GM18505 (cell line): ENCODE measurements around the gene IL4I1.

Source experiments
- ATAC-seq: cut with Tn5 transposase; IDR thresholded peaks from one replicate; pipeline ENCODE4 v1.9.1; 2021; ENCODE audit not compliant: unreplicated experiment
- POLR2A ChIP-seq: IDR thresholded peaks from 4 replicates; pipeline ENCODE4 v1.6.1; 2011; ENCODE audit warnings: borderline replicate concordance; ENCODE audit not compliant: insufficient read depth, insufficient read length; ENCODE audit errors: extremely low read depth

Gene IL4I1

GRCh38 chr19:49894879-49895565 is 1.7 kb downstream of the IL4I1 start:
- TF ChIP-seq POLR2A = peak; percentile 36
- ATAC-seq = no peak

GRCh38 chr19:49894011-49894664 is 2.5 kb downstream of the IL4I1 start:
- peak; percentile 35 for TF ChIP-seq POLR2A

GRCh38 chr19:49892716-49893115 is 4.0 kb downstream of the IL4I1 start:
- ATAC-seq = no peak

More at GRCh38 chr19:49894011-49894664, 2.5 kb downstream of the IL4I1 start:
- ATAC-seq = no peak

DNA sequence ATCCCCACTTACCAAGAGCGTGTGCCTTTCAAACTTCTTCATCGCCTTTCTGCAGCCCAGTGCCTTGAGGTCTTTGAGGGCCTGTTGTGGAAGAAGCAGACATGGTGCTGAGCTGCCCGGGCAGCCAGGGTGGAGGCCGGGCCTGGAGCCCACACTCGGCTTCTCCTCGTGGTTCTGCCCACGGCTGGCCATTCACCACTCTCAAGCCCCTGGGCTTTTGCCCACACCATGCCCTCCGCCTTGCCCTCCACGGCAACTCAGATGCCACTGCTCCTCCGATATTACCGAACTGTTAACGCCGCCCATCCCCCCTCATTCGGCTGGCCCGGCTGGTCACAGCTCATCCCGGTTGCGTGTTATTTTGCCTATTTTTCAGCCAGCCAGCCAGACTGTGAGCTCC is 5.3 kb downstream of the IL4I1 start:
- TF ChIP-seq POLR2A = no peak
- ATAC-seq = no peak

More at GRCh38 chr19:49892716-49893115, 4.0 kb downstream of the IL4I1 start:
- TF ChIP-seq POLR2A = no peak

- peak; percentile 42 for ATAC-seq
- TF ChIP-seq POLR2A = peak; percentile 12
Measured at GRCh38 chr19:49890349-49891311, 6.1 kb downstream of the IL4I1 start.

DNA sequence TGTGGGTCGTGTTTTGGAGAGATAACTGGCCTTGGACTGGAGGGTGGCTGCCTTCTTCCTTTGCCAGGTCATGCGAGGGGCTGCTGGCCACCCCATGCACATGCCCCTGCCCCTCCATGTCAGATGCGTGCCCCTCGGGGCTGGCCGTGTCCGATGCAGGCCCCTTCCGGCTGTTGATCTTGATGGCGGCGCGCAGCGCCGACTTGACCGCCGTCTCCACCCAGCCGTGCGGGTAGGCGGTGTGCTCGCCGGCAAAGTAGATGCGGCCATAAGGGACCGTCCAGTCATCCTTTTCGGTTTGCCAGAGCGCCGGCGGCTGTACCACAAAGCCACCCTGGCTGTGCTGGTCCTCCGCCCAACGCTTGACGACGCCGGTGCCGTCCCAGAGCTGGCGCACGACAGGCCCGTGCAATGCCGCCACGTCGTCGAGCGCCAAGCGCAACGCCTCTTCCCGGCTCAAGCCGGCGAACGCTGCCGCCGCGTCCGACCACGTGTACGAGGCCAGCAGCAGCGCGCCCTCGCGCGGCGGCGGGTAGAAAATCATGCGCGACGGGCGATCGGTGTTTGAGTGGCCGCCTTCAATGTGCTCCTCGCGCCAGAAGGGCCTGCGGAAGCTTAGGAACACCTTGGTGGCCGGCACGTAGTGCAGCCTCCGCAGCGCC is 6.9 kb downstream of the IL4I1 start:
- ATAC-seq = peak; percentile 33

DNA sequence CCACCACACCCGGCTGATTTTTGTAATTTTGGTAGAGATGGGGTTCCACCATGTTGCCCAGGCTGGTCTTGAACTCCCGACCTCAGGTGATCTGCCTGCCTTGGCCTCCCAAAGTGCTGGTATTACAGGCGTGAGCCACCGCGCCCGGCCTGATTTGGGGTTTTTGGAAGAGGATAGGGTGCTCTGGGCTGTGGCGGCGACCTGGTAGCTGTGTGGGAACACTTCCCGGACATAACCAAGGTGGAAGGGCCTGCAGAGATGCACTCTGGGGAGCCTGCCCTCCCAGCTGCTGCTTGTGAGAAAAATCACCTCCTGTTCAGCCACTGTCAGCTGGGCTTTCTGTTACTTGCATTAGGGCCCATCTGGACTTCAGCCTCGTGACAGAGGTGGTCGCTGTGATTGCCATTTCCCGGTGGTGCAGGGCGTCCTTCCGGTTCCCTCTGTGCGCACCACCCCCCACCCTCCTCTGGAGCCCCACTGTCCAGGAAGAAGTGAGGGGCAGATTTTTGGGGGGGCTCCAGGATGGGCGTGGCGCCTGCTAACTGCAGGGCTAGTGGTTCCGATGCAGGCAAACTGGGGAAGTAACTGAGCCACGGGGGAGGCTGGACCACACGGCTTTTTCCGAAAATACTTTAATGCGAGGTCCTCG is 7.5 kb downstream of the IL4I1 start:
- peak; percentile 21 for TF ChIP-seq POLR2A

More for the DNA sequence above, 6.9 kb downstream of the IL4I1 start:
- TF ChIP-seq POLR2A = no peak

DNA sequence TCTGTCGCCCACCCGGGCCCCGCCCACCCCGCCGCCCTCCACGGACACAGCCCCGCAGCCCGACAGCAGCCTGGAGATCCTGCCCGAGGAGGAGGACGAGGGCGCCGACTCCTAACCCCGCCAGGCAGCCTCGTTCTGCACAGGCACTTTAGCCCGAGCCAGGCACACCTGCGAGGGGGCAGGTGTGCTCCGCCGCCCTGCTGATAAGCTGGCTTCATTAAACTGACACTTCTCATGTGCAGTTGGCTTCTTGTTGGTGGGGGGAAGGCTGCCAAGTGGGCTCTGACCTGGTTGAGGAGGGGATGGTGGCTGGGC is 8.2 kb downstream of the IL4I1 start:
- peak; percentile 49 for TF ChIP-seq POLR2A
- ATAC-seq = no peak

More for the DNA sequence above, 7.5 kb downstream of the IL4I1 start:
- ATAC-seq = no peak

DNA sequence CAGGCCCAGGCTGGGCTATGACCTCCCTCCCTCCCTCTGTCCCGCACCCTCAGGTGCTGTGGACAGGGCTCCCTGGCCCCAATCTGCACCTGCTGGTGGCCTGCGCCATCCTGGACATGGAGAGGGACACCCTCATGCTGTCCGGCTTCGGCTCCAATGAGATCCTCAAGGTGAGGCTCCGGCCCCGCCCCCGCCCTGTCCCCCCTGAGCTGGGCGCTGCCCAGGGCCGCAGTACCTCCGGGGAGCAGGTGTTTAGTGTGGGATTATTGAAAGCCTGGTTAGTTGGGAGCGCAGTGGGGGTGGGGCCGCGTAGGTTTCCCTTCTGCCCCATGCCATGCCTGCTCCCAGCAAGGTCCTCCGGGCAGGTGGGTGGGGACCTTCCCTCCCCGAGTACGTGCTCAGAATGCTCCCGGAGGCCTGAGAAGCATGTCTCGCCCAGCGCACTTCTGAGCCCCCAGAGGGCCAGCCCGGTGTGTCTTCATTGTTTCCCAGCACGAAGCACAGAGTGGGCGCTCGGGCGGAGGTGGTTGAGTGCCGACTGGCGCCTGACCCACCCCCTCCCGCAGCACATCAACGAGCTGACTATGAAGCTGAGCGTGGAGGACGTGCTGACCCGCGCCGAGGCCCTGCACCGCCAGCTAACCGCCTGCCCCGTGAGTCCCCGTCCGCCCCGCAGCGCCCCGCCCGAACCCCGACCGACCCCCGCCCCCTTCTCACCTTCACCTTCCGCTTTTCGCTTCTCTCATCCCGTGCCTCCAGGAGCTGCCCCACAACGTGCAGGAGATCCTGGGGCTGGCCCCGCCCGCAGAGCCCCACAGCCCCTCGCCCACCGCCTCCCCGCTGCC is 8.8 kb downstream of the IL4I1 start:
- ATAC-seq = no peak
- TF ChIP-seq POLR2A = no peak

- ATAC-seq = no peak
- no peak for TF ChIP-seq POLR2A
Measured at GRCh38 chr19:49887037-49887664, 9.5 kb downstream of the IL4I1 start.

DNA sequence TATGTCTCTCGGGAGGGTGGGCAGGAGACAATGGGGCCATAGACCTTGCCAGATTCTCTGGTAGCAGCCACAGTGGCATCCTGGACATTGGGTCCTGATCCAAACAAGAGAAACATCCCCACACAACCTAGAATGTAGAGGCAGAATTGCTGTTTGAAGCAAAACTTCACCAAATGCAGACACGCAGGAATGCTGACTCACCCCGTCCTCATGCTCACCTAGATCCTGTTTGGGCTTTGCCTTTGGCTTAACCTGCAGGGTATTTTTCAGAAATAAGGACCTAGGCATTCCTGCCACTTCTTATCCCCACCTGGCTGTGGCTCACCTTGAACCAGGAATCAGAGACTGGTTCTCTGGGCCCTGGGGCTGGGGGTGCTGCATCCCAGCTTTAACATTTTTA is 11.9 kb downstream of the IL4I1 start:
- ATAC-seq = no peak
- no peak for TF ChIP-seq POLR2A
